ENCODE measurements around the gene LIPM. TPM values are rescaled to one million over a fixed set of nuclear protein-coding genes. Genes with fewer than 3 reads are reported as not detected.

LIPM gene
- total RNA-seq (2022; extraction: Qiagen RNA extraction): not detected in 5 replicates

GRCh38 chr10:88802523-88803285 lies at the start of gene LIPM:
Gene LIPM (plus strand): TSS chr10:88802730. CDS start chr10:88802897, 167 bp downstream.

GRCh38 chr10:88759366-88760101 lies 43.0 kb upstream of the LIPM start, which contains the start of gene LIPN:
Gene LIPN (plus strand): TSS chr10:88760020. CDS start chr10:88761406, 1,386 bp downstream.

GRCh38 chr10:88851706-88852105 lies 49.2 kb downstream of the LIPM start, which contains the start of gene ANKRD22:
Gene ANKRD22 (minus strand): TSS chr10:88851844. CDS start chr10:88851607, 237 bp downstream.

Other genes starting within 250 kb of the LIPM start
- gene RNLS, start 219.4 kb upstream of the LIPM start, total RNA-seq (2022; extraction: Qiagen RNA extraction): 6.9 to 9.3 TPM (median 8.8 TPM) in 5 replicates
- not detected in 5 replicates for gene LIPJ, start 216.0 kb upstream of the LIPM start, total RNA-seq (2022; extraction: Qiagen RNA extraction)
- gene LIPF, start 138.3 kb upstream of the LIPM start, total RNA-seq (2022; extraction: Qiagen RNA extraction): not detected in 5 replicates
- gene LIPK, start 96.5 kb upstream of the LIPM start, total RNA-seq (2022; extraction: Qiagen RNA extraction): not detected in 5 replicates
- gene LIPN, start 42.7 kb upstream of the LIPM start, total RNA-seq (2022; extraction: Qiagen RNA extraction): not detected in 5 replicates
- gene ANKRD22, start 49.1 kb downstream of the LIPM start, total RNA-seq (2022; extraction: Qiagen RNA extraction): 0.31 to 0.40 TPM (median 0.37 TPM) in 5 replicates
- gene STAMBPL1, start 77.5 kb downstream of the LIPM start, total RNA-seq (2022; extraction: Qiagen RNA extraction): 23.1 to 27.7 TPM (median 25.4 TPM) in 5 replicates
- 17.2 to 21.9 TPM (median 18.9 TPM) in 5 replicates for gene ACTA2, start 150.0 kb downstream of the LIPM start, total RNA-seq (2022; extraction: Qiagen RNA extraction)
- 28.6 to 38.2 TPM (median 30.3 TPM) in 5 replicates for gene FAS, start 188.1 kb downstream of the LIPM start, total RNA-seq (2022; extraction: Qiagen RNA extraction)